Right lobe of liver (tissue), 4 donors: Measurements from ENCODE around the gene AMMECR1L.

Source experiments
- CTCF ChIP-seq, 4 donors: fragments of 200-600 bp in 3 of 4; fragments of 450-650 bp in 1 of 4; IDR thresholded peaks; one replicate each; pipeline versions ENCODE4 v1.5.1 to v1.8.0; 2016 to 2022; ENCODE audit warnings: antibody characterized with exemption in 4 of 4, mild to moderate bottlenecking in 2 of 4
- POLR2A ChIP-seq: fragments of 450-650 bp; IDR thresholded peaks from one replicate; pipeline ENCODE4 v1.6.1; 2017; ENCODE audit warnings: antibody characterized with exemption, mild to moderate bottlenecking
- donor health status: DM: no; HTN: no; CAD: no.
- donor health status: DM: no; HTN: no; CAD: no.
- donor health status: DM: no; HTN: yes; CAD: no.

DNA sequence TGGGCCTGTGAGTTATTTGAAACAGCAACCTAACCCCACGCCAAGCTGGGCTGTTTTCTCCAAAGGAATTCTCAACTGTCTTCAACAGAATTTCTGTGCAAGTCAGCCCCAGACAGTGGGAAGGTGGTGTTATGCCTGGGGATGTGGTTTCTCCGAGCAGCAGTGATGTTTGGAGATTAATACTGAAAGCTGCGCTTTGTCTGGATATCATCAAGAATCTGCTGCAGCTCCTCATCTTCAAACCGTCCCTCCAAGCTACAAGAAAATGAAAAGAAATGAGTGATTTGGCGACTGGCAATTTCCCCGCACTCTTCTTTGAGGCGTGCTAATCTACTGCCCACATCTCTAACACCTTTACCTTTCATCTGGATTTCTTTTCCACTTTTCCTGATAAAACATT lies 37.8 kb downstream of the AMMECR1L start:
- TF ChIP-seq POLR2A = no peak
- no peak for TF ChIP-seq CTCF (IDR thresholded peaks at IDR 0.05)
